Stimulated activated naive B cell treated with anti-CD40 and anti-IgM and Interleukin-4, amounts not matched to agents 10 μg/mL and 1 μg/mL and 100 μg/mL, for 72 hours (primary cell): ENCODE data around the gene ZW10.

ENCODE experiments used
- ATAC-seq, 2 donors: fragments of 150-1000 bp; cut with Tn5 transposase; replicated peaks; 2 replicates each; pipeline ENCODE4 v1.10.0; 2021; ENCODE audit warnings: moderate library complexity in 1 of 2
- DNase-seq: peaks from one replicate; pipeline ENCODE4 v3.0.0; 2021
- H3K27ac Mint-ChIP-seq: one replicate; pipeline ENCODE4 v1.8.0; 2022; ENCODE audit warnings: mild to moderate bottlenecking, mixed read lengths
- H3K27me3 Mint-ChIP-seq, 2 donors: one replicate each; pipeline ENCODE4 v1.8.0; 2022; ENCODE audit warnings: mixed read lengths in 2 of 2
- H3K36me3 Mint-ChIP-seq, 2 donors: one replicate each; pipeline ENCODE4 v1.8.0; 2022; ENCODE audit warnings: mixed read lengths in 2 of 2, mild to moderate bottlenecking in 1 of 2
- H3K4me1 Mint-ChIP-seq, 2 donors: one replicate each; pipeline ENCODE4 v1.8.0; 2022; ENCODE audit warnings: mixed read lengths in 2 of 2, mild to moderate bottlenecking in 1 of 2
- H3K4me3 Mint-ChIP-seq, 2 donors: one replicate each; pipeline ENCODE4 v1.8.0; 2022; ENCODE audit warnings: mild to moderate bottlenecking in 2 of 2, mixed read lengths in 2 of 2, moderate library complexity in 1 of 2
- H3K9me3 Mint-ChIP-seq, 2 donors: one replicate each; pipeline ENCODE4 v1.8.0; 2022; ENCODE audit warnings: mixed read lengths in 2 of 2, mild to moderate bottlenecking in 1 of 2

Gene ZW10

GRCh38 chr11:113701491-113701890 lies 72.0 kb downstream of the ZW10 start:
- Mint-ChIP-seq H3K4me3 (no peak overlapping the region), H3K36me3 (peaks cover 20 to 34% of the 10 kb centered on the region in 2 donors), H3K27ac (no peak overlapping the region), H3K27me3 (no peaks in the 10 kb centered on the region), H3K4me1 (peaks cover 0 to 8% of the 10 kb centered on the region in 2 donors), H3K9me3 (peaks cover 19 to 21% of the 10 kb centered on the region in 2 donors)
- ATAC-seq (peak; percentile 55 to 71), DNase-seq (no peak)

DNA sequence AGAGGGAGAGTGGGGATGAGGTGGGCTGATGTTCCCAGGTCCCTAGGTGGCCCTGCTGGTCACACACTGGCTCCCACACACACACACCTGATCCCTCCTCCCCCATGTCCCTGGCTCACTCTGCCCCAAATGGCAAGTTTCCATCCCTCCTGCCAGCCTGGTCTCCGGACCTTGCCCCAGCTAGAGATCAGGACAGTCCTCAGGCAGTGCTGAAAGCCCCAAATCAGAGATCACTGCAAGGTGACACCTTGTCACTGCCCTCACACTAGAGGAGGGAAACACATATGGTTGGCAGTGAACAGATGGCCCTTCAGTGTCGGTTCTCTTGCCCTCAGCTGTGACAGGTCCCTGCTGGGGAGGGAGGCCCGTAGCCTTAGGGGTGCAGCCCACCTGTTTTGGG lies 75.0 kb downstream of the ZW10 start:
- H3K4me3 Mint-ChIP-seq = no peak overlapping the region
- peaks cover 0 to 8% of the 10 kb centered on the region in 2 donors for H3K4me1 Mint-ChIP-seq
- DNase-seq (no peak), ATAC-seq (no peak)
- H3K9me3 Mint-ChIP-seq = peaks cover 11% of the 10 kb centered on the region in 2 donors
- no peaks in the 10 kb centered on the region for H3K27me3 Mint-ChIP-seq
- H3K36me3 Mint-ChIP-seq = peaks cover 12 to 24% of the 10 kb centered on the region in 2 donors
- no peak overlapping the region for H3K27ac Mint-ChIP-seq

- Mint-ChIP-seq H3K27ac (no peak overlapping the region), H3K4me3 (no peak overlapping the region), H3K36me3 (peaks cover 9 to 20% of the 10 kb centered on the region in 2 donors), H3K27me3 (no peaks in the 10 kb centered on the region), H3K9me3 (peaks cover 5 to 11% of the 10 kb centered on the region in 2 donors), H3K4me1 (peaks cover 0 to 8% of the 10 kb centered on the region in 2 donors)
- no peak for DNase-seq
- ATAC-seq = no peak
Observed at GRCh38 chr11:113697756-113698407, 75.6 kb downstream of the ZW10 start.

DNA sequence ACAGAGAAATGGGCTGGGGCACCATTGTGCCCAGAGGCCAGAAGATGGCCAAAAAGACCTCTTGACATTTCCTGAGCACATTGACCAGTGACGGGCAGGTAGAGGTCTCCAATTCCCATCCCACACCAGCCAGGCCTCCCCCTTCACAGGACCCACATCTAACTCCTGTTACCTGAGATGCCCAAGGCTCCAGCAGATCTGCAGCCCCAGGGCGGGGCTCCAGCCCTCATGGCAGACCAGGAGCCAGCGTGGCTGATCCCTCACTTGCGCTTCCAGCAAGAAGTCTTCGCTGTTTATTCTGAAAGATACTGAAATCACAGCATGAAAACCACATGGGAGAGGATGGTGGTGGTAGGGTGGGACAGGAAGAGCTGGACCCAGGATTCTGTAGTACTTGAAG lies 76.4 kb downstream of the ZW10 start:
- H3K27me3 Mint-ChIP-seq = no peaks in the 10 kb centered on the region
- H3K9me3 Mint-ChIP-seq = peaks cover 4 to 9% of the 10 kb centered on the region in 2 donors

DNA sequence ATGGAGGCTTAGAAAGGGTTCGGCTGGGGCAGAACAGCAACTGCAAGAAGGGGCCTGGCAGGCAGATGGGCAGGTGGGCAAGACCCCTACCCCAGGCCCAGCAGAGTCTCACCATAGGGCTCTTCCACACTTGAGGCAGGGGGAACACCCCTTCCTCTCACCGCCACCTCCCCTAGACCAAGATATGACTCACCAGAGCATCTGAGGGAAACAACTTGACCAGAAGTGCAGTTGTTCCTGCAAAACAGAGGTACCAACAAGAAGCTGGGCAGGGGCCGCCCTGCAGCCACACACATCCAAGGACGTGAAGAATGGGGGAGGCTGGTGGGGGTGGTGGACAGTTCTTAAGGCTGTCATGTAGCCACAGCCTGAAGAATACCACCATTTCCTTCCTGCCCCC lies 78.3 kb downstream of the ZW10 start:
- Mint-ChIP-seq H3K36me3 (peaks cover 2 to 13% of the 10 kb centered on the region in 2 donors), H3K4me3 (no peak overlapping the region), H3K9me3 (peaks cover under 1 to 1% of the 10 kb centered on the region in 2 donors), H3K27ac (no peak overlapping the region), H3K27me3 (no peaks in the 10 kb centered on the region), H3K4me1 (no peaks in the 10 kb centered on the region)
- ATAC-seq = no peak
- DNase-seq = no peak

More for the DNA sequence above, 76.4 kb downstream of the ZW10 start:
- peaks cover 7 to 18% of the 10 kb centered on the region in 2 donors for H3K36me3 Mint-ChIP-seq
- peaks cover 0 to 8% of the 10 kb centered on the region in 2 donors for H3K4me1 Mint-ChIP-seq
- no peak overlapping the region for H3K27ac Mint-ChIP-seq
- no peak overlapping the region for H3K4me3 Mint-ChIP-seq
- DNase-seq (no peak), ATAC-seq (no peak)

DNA sequence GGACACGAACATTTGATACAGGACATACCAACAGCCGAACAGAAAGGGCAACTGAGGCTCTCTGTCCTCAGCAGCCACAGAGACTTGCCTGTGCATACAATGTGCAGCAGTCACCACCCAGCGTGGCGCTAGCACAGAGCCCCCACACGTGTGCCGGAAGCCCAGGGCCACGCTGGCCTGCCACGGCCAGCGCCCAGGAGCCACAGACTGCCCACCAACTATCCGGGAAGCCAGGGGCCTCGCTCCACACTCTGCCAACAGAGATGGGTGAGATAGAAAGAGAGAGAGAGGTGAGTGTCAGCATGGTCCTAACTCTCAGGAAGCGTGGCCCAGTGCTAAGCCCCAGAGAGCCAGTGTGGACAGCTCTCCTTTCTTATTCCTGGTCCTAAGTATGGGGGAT lies 79.1 kb downstream of the ZW10 start:
- no peaks in the 10 kb centered on the region for H3K9me3 Mint-ChIP-seq
- peaks cover 2 to 12% of the 10 kb centered on the region in 2 donors for H3K36me3 Mint-ChIP-seq

GRCh38 chr11:113693030-113693429 lies 80.5 kb downstream of the ZW10 start:
- no peaks in the 10 kb centered on the region for H3K27me3 Mint-ChIP-seq
- no peak overlapping the region for H3K4me3 Mint-ChIP-seq
- no peaks in the 10 kb centered on the region for H3K4me1 Mint-ChIP-seq
- H3K9me3 Mint-ChIP-seq = no peaks in the 10 kb centered on the region
- no peak for ATAC-seq
- no peak overlapping the region for H3K27ac Mint-ChIP-seq
- peaks cover 2 to 12% of the 10 kb centered on the region in 2 donors for H3K36me3 Mint-ChIP-seq
- DNase-seq = no peak

More for the DNA sequence above, 79.1 kb downstream of the ZW10 start:
- H3K4me3 Mint-ChIP-seq = no peak overlapping the region
- no peaks in the 10 kb centered on the region for H3K4me1 Mint-ChIP-seq
- DNase-seq (no peak), ATAC-seq (no peak)
- H3K27me3 Mint-ChIP-seq = no peaks in the 10 kb centered on the region
- no peak overlapping the region for H3K27ac Mint-ChIP-seq

GRCh38 chr11:113690619-113691569 lies 82.6 kb downstream of the ZW10 start:
- H3K9me3 Mint-ChIP-seq = no peaks in the 10 kb centered on the region
- ATAC-seq (peak in 1 of 2 donors; percentile 20), DNase-seq (no peak)
- H3K27me3 Mint-ChIP-seq = no peaks in the 10 kb centered on the region
- no peak overlapping the region for H3K4me3 Mint-ChIP-seq
- H3K4me1 Mint-ChIP-seq = peaks cover 2 to 5% of the 10 kb centered on the region in 2 donors
- H3K27ac Mint-ChIP-seq = no peak overlapping the region
- H3K36me3 Mint-ChIP-seq = peaks cover 2 to 8% of the 10 kb centered on the region in 2 donors

DNA sequence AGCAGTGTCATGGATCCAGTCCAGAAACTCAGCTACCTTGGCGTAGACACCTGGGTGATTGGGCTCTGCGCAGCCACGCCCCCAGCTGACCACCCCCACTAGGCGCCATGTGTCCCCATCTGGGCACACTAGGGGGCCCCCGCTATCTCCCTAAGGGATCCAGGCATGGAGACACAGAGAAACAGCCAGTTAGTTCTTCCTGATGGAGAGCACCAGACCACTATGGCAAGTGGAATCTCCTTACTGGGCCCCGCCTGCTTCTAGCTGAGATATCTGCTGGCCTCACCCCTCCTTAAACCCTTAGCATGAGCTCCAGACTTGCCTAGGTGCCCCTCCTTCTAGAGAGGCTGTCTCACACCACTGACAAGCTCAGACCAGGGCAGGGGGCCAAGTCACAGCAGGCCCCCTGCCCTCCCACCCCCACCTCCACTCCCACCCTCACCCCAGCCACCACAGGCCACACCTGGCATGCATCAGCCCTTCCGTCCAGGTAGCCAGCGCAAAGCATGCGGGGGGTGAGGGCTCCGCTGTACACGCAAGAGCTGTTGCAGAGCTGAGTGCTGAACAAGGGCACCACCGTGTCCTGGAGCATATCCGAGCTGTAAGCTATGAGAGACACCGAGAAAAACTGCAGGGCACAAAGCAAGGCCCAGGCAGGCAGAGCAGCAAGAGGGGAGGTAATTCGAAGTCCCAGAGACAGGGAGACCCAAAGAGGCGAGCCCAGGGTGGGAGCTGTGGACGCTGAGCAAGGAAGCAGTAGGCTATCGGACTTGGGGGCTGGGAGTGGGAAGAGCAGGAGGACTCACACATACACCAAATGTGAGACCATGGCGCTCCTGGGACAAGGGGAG lies 83.5 kb downstream of the ZW10 start:
- no peak for ATAC-seq
- H3K9me3 Mint-ChIP-seq = no peaks in the 10 kb centered on the region

DNA sequence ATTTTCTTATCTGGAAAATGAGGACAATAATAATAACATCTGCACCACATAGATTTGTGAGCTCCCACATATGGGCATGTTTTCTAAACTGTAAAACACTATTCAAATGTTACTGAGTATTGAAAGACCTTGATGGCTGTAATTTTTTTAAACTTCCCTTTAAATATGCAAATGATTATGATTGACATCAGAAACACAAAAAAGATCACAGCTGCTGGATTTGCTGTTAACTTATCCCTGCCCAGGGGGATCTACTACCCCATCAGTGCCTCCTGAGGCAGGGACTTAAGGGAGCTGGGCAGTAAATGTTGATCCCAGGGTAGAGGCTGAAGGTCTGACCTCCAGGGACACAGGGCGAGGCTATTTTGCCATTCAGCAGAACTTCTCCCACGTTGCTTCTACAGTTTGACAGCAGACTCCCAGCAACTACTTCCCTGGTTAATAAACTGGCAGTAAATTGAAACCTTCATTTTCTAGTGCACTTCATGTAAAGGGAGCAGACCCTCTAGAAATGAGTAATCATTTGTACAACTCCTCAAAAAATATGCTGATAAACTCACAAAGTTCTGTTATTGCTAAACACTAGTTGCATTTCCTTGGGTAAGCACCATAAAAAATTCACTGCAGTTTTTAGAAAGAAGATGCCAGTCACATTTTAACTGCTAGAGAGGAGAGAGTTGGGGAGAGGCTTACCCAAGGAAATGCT lies 87.7 kb downstream of the ZW10 start:
- H3K36me3 Mint-ChIP-seq = no peaks in the 10 kb centered on the region
- H3K4me3 Mint-ChIP-seq = no peak overlapping the region
- no peaks in the 10 kb centered on the region for H3K9me3 Mint-ChIP-seq
- peaks cover 4 to 9% of the 10 kb centered on the region in 2 donors for H3K4me1 Mint-ChIP-seq
- H3K27ac Mint-ChIP-seq = peak overlapping the region; percentile 20
- peak in 1 of 2 donors; percentile 46 for ATAC-seq
- no peak for DNase-seq
- H3K27me3 Mint-ChIP-seq = no peaks in the 10 kb centered on the region

More for the DNA sequence above, 83.5 kb downstream of the ZW10 start:
- Mint-ChIP-seq H3K4me3 (no peak overlapping the region), H3K4me1 (peaks cover 4 to 9% of the 10 kb centered on the region in 2 donors), H3K36me3 (peaks cover 1 to 7% of the 10 kb centered on the region in 2 donors), H3K27ac (peak overlapping the region; percentile 27), H3K27me3 (no peaks in the 10 kb centered on the region)
- DNase-seq = no peak

DNA sequence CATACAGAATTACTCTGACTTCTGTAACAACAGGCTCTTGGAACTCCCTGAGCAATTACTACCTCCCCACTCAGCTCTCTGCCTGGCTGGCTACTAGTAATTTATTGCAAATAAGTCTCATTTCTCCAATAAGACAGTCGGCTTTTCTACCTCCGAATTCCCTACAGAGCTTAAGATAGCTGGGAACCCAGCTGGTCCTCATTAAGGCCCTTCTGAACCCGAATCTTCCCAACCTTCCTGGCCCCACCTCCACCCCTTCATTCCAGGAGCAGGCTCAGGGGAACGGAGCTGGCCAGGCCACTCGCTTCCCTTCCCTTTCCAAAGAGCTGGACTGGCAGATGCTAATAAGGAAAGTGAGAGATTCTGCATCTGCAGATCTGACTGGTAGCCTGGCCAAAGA lies 89.0 kb downstream of the ZW10 start:
- DNase-seq = no peak
- H3K36me3 Mint-ChIP-seq = no peaks in the 10 kb centered on the region

DNA sequence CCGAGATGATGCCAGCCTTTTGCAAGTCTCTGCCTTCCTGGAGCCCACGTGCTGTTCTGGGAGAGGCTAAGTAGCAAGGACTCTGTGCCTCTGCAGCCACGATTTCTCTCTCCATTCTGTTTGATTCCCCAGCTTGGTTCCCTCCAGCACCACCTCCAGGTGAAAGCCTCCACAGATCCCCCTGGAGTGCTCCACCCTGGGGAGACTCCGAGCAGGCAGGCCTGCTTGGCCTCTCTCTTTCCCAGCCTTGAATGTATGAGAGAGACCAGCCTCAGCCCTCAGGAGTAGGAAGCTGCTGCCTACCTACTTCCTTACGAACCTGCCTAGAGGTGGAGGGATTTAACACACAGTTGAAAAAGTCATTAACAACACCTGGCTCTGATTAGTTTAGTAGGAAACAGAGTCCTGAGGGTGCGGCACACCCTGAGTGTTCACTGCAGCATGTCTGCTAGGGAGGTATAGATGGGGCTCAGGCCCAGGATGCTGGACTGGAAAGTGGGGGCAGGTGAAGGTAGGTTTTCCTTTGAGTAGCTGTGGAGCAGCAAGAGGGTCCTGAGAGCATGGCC lies 89.9 kb downstream of the ZW10 start:
- H3K36me3 Mint-ChIP-seq = no peaks in the 10 kb centered on the region
- DNase-seq (no peak), ATAC-seq (no peak)
- H3K4me1 Mint-ChIP-seq = peaks cover 4 to 9% of the 10 kb centered on the region in 2 donors
- no peak overlapping the region for H3K27ac Mint-ChIP-seq
- peaks cover 0 to 4% of the 10 kb centered on the region in 2 donors for H3K27me3 Mint-ChIP-seq
- no peak overlapping the region for H3K4me3 Mint-ChIP-seq
- H3K9me3 Mint-ChIP-seq = no peaks in the 10 kb centered on the region

More for the DNA sequence above, 89.0 kb downstream of the ZW10 start:
- Mint-ChIP-seq H3K27me3 (peaks cover 0 to under 1% of the 10 kb centered on the region in 2 donors), H3K9me3 (no peaks in the 10 kb centered on the region), H3K4me3 (no peak overlapping the region), H3K27ac (no peak overlapping the region), H3K4me1 (peaks cover 4 to 9% of the 10 kb centered on the region in 2 donors)
- ATAC-seq = no peak
